ENCODE results near the gene NME3. TPM values are rescaled to one million over a fixed set of nuclear protein-coding genes. Genes with fewer than 3 reads are reported as not detected.

NME3 gene
- total RNA-seq, 1 donor from 2014 or later: 33.9 TPM

DNA sequence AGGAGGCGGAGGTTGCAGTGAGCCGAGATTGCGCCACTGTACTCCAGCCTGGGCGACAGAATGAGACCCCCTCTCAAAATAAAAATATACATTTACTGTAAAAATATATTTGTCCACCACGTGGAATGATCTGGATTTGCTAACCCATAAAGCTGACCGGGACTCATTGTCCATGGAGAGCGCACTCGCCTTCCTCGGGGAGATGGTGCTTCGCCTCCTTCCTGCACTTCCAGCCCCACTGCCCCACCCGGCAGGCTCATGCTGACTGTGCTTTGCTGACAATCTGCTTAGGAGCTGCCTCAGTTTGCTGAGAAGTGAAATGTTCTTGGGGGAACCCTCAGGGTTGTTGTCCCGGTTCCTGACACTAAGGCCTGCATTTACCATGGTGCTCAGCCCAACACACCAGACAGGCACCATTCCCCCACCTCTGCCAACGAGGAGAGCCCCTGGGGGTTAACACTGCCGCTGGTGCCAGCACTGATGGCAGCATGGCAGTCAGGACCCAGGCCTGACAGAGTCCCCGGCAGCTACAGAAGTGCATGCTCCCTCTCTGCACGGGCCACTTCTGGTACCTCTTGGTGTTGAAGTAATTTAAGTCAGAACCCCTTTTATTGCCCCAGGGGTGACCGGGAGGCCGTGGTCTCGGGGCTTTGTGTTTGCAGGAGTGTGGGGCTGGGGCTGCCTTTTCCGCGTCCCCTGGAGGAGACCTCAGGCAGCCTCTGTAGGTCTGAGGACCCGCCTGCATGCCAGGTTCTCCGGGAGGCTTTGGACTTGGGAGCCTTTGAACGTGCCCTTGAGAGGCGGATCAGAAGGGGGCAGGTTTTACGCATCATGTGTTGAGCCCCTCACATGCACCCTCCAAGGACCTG is 13.9 kb upstream of the NME3 start:
- DNase-seq (ENCODE audit: missing footprints) (no peak), ATAC-seq (no peak)
- intact Hi-C loops (cut with DNase I): loop anchor here (5.0 kb wide), 2 partner anchors 37 to 78 kb away; partner anchors contain the start of gene MAPK8IP3

DNA sequence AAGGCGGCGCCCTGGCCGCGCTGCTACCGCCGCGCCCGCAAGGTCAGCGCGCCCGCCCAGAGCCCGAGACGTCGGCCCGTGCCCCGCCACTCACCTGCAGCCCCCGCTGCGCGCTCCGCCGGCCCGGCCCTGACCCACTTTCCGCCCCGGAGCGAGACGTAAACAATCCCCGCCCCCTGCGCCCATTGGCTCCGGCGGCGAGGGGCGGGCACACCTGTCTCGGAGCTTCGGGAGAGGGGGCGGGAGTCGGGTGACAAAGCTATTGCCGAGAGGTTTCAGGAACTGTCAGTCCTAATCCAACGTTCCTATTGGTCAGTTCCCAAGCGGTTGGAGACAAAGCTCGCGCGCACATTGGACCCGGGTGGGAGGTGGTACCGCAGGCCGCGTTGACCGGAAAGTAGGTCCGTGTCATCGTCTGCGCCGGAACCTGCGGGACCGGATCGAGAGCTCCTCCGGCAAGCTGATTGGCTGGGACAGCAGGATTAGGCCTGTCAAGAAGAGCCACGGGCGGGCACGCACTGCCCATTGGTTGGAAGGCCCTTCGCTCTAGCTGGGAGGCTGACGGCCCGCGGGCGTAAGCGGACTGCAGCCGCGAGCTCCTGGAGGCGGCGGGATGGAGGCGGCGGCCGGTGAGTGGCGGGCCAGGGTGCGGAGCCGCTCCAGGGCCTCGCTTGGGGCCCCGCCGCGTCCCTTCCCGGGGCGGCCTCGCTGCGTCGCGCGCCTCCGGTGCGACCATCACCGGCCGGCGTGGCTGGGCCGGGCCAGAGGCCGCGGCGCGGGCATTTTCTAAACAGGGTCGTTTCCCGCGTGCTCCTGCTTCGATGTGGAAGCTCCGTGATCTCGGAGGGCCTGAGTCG is 11.3 kb upstream of the NME3 start, which contains the start of the genes NUBP2 and SPSB3:
TSS of gene NUBP2 (plus strand) at position 553 of the 857 bp plus-strand sequence. CDS start at position 614, 61 bp downstream.
TSS of gene SPSB3 (minus strand) at position 164 of the 857 bp plus-strand sequence. CDS start 1,088 bp downstream, outside the sequence.
- intact Hi-C loops (cut with DNase I): loop anchor here (5.0 kb wide), 1 partner anchor 75 kb away; the partner anchor contains the start of gene MAPK8IP3
- peak; percentile 96 for ATAC-seq
- DNase-seq (ENCODE audit: missing footprints): peak; percentile 100

DNA sequence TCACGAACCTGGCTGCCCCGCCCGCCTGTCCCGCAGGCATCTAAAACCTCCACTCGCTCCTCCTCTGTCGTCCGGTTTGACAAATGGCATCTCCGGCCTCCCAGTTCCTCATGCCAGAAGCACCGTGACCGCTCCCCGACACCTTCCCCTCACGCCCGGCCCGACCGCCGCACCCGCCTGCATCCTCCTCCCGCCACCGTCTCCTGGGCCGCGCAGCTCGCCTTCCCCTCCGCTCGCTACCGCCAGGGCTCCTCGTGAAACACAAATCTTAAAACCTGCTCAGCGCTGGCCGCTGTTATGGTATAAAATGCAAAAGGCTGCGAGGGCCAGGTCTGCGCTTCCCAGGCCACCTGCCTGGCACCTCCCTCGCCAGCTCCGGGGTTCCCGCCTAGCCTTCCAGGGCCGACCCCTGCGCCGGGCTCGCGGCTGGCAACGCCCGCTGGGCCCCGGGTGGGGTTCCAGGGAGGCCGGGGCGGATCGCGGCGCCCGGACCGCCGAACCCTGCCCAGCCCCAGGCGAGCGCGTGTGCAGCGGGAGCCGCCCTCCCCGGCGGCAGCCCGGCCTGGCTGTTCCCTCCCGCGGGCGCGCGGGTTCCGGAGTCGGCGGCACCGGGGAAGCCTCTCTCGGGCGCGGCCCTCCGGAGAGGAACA is 10.5 kb upstream of the NME3 start:
- ATAC-seq (peak; percentile 0), DNase-seq (ENCODE audit: missing footprints) (no peak)
- intact Hi-C loops (cut with DNase I): loop anchor here (5.0 kb wide), 1 partner anchor 75 kb away; the partner anchor contains the start of gene MAPK8IP3

DNA sequence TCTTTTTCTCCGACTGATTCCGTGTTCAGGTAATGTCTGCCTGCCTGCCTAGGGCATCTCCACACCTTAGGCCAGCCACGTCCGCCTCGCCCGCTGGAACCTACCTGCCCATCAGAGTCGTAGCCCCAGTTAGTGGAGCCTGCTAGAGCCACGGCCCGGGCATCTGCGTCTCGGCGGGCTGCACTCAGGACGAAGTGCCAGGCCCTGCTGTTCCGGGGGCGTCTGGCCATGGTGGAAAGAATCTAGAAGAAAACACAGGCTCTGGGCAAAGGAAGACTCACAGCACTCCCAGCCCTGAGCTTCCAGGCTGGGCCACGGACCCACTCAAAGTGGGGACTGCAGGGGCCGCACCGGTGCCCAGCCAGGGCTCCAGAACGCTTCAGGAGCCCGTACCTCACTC is 9.9 kb upstream of the NME3 start:
- no peak for ATAC-seq
- peak; percentile 54 for DNase-seq (ENCODE audit: missing footprints)
- intact Hi-C loops (cut with DNase I): loop anchor here (5.0 kb wide), 1 partner anchor 74 kb away; the partner anchor contains the start of gene MAPK8IP3

DNA sequence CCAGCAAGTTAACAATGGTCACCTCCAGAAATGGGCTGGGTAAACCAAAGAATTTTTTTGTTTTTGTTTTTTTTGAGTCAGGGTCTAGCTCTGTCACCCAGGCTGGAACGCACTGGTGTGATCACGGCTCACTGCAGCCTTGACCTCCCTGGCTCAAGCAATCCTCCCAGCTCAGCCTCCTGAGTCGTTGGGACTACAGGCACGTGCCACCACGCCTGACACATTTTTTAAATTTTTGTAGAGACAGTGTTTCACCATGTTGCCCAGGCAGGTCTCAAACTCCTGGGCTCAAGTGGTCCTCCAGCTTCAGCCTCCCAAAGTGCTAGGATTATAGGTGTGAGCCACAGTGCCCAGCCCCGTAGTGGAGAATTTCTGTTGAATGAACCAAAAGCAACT is 9.3 kb upstream of the NME3 start:
- intact Hi-C loops (cut with DNase I): loop anchor here (5.0 kb wide), 1 partner anchor 73 kb away; the partner anchor contains the start of gene MAPK8IP3
- peak; percentile 32 for DNase-seq (ENCODE audit: missing footprints)
- ATAC-seq: no peak

DNA sequence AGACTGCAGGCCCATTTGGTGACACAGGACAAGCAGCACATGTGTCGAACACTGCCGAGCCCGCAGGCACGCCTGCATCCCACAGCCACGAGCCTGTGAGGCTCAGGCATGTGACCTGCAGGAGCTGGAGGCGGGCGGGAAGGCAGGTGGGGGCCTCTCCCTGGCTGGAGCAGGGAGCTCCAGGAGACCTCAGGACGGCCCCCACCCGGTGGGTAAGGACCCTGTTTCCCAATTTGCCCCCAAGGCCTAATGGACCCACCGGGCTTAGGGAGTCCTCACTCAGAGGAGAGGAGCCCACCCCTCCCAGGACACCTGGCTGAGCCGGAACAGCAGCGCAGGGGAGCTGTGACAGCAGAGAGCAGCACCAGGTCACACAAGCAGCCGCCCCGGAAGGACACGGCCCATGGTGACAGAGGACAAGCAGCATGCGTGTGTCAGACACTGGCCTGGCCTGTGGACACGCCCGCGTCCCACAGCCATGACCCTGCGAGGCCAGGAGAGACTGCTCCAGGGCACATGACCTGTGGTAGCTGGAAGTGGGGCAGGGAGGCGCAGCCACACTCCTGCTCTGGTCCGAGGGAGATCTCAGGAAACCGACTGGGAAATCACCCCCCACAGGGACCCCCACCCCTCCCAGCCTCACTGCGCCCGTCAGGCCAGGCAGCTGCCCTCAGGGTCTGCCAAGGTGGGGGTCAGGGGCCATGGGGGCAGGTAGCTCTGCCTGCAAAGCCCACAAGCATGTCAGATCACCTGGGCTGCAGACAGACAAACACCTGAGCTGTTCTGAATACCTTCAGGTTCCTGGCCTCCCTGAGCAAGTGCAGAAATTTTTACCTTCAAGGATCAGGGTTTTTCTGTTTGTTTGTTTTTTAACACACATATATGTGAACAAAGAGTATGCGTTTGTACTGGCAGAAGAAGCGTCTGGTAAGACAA is 8.7 kb upstream of the NME3 start:
- DNase-seq (ENCODE audit: missing footprints) (peak; percentile 69), ATAC-seq (no peak)
- intact Hi-C loops (cut with DNase I): loop anchor here (5.0 kb wide), 1 partner anchor 73 kb away; the partner anchor contains the start of gene MAPK8IP3

DNA sequence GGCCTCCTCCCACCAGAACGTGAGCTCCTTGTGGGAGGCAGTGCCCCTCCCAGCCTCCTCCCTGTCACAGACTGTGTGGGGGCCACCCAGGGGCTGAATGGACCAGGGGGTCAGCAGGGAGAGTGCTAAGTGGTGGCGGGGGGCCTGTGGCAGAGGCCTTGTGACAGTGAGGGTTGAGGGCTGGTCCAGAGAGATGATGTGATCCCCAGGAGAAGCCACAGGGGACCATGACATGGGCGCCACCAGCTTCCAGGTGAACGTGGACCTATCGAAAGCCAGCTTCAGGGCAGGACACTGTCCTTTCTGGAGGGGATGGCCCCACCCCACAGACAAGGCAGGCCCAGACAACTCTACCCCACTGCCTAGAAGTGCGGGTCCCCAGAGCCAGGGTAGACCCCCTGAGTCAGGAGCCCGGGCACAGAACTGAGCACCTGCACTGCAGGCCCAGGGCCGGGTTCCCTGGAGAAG is 7.9 kb upstream of the NME3 start:
- DNase-seq (ENCODE audit: missing footprints) (peak; percentile 45), ATAC-seq (no peak)
- intact Hi-C loops (cut with DNase I): no loop called here

DNA sequence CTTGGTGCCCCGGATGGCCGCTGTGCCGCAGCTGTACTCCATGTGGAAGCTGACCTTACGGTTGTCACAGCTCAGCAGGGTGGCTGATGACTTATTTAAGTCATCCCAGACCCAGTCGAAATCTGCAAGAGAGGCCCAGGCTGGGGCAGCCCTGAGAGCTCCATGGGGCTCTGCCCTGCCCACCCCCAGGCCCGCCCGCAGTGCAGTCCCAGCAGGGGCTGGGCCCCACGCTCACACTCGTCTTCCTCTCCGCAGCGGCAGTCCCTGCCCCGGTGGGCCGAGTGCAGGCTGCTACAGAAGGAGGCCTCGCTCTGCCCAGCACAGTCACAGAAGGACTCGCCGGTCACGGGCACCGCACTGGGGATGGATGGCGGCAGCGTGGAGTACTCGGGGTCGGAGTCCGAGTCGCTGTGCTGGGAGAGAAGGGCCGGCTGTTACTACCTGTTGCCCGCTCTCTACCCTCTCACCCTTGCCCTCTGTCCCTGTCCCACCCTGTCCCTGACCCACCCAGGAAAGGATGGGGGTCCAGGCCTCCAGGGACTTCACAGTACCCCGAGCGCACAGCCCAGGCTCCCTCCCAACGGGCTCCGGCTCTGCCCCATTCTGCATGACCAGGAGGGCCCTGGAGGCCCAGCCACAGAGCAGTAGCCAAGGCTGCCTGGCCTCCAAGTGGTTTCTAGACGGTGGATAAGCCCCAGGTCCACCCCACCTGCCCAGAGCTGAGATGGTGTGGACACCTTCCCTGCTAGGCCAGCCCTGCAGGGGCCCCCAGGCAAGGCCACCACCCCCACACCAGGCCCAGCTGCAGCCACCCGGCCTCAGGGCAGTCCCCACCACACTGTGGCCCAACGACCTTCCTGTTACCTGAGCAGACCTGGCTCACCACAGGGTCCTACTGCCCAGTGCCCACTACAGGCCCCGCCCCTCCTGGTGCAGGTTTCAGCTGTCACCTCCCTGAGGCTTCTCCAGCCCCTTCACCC is 7.1 kb upstream of the NME3 start:
- DNase-seq (ENCODE audit: missing footprints): peak; percentile 60
- ATAC-seq: no peak

DNA sequence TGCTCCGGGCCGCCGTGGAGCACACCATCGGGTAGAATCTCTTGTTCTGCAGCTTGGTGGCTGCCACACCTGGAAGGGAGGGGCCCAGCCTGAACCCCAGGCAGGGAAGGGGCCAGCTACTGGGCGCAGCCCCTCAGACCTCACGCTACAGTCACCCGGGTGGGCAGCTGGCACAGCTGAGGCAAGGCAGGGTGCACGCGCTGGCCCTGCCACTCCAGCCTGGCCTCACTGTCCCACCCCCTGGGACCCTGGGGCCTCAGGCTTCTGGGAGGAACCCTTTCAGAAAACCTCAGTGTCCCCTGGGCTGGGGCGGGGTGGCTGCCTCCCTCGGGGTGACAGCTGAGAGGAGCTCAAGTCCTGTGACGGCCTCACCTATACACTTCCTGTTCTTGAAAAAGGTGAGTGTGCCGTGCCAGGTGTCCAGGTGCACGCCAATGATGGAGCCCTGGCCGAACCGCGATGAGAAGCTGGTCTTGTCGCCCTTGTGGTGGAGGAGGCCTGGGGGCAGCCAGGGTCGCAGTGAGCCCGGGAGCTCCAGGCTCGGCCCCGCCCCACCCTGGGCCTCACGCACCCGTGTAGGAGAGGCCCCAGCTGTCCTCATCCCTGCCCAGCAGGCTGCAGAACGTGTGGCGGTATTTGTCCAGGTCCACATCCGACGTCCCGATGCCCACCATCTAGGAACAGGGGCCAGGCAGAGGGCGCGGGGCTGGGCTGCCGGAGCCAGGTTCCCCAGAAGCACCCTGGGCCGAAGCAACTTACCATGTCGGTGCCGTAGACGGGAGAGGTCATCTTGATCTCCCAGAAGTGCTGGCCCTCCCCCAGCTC is 6.2 kb upstream of the NME3 start:
- DNase-seq (ENCODE audit: missing footprints): peak; percentile 64
- no peak for ATAC-seq
- intact Hi-C loops (cut with DNase I): no loop called here

More for the DNA sequence above, 7.1 kb upstream of the NME3 start:
- intact Hi-C loops (cut with DNase I): no loop called here

DNA sequence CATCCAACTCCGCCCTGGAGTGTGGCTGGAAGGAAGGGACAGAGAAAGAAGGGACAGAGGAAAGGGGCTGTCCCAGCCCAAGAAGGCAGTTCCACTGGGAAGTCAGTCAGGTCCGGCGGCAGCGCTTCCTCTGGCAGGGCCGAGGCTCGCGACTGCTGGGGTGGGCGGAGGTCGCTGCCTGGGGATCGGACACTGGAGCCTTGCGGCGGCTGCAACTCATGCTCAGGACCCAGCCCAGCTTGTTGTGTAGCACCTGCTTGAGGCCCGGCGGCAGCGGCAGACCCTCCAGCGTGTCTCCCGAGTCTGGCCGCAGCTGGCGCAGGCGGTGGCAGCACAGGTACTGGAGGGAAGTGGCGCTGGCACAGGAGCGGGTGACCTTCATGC is 5.6 kb upstream of the NME3 start:
- intact Hi-C loops (cut with DNase I): no loop called here
- ATAC-seq (no peak), DNase-seq (ENCODE audit: missing footprints) (peak; percentile 74)

DNA sequence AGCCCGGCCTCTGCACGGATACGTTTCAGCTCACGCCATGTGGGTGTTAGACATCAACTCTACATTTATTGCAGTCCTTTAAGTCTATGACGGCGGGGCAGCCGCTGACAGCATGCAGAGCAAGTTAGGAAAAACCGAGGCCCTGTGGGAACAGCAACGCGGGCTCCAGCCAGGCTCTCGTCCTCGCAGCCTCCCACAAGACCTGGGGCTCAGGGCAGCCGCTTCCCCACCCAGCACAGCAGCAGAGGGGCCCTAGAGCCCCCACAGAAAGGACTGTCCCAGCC is 5.3 kb upstream of the NME3 start:
- peak; percentile 49 for DNase-seq (ENCODE audit: missing footprints)
- no peak for ATAC-seq
- intact Hi-C loops (cut with DNase I): no loop called here

DNA sequence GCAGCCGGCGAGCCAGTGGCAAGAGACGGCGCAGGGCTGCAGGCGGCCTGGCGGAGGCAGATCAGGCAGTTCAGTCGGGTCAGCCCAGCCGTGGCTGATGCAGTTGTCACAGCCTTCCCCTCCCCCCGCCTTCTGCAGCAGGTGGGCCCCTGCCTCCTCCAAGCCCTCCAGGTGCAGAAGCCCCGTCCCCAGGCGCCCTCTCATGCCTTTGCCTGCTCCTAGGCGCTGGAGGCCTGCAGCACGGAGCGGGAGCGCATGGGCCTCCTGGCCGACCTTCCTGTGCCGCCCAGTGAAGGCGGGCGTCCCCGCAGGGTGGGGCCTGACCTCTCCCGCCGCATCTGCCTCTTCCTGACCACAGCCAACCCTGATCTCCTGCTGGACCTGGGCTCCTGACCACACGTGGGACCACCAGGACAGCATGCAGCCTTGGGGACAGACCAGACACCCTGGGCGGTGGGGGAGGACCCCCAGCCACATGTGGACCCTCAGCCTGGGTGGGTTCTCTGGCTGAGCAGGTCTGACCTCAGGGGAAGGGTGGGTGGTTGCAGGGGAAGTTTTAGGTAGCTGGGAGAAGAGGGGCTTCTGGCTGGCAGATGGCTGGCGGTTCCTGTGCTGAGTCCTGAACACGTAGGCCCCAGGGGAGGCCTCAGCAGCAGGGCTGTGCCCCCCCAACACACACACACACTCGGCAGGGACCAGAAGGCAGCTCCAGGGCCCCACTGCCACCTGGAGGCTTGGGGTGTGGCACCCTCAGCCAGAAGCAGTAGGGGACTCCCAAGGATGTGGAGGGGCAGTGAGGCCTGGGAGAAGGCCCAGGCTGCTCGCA is 4.7 kb upstream of the NME3 start:
- intact Hi-C loops (cut with DNase I): no loop called here
- ATAC-seq (no peak), DNase-seq (ENCODE audit: missing footprints) (peak; percentile 18)

DNA sequence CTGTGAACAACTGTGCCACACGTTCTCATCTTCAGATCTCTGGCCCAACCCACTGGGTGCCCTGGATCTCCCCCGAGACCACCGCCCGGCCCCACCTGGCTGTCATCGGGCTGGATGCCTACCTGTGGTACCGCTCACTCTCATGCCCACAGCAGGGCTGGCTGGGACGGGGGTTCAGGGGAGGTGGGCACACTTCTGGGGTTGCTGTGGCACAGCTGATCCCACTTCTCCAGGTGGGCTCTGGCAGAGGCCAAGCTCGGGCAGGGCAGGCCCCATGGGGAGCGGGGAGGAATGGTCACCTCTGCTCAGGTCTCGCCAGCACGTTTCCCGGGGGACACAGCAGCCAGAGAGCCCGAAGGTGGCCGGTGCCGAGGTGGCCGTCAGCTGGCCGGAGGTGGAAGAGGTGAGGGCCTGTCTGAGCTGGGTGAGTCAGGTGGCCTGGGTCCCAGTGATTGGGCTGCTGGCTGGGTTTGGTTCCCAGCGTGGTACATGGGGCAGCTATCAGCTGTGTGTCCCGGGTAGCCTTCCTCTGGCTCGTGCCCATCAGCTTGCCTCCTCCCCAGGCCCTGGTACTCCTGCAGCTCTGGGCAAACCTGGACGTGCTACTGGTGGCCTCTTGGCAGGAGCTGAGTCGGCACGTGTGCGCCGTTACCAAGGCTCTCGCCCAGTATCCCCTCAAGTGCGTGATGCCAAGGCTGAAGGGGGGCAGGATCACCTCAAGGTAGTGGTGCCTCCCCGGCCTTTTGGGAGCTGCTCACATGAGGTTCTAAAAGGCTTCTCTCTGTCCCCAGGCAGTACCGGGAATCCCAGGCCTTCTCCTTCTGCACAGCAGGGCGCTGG is 3.9 kb upstream of the NME3 start:
- intact Hi-C loops (cut with DNase I): no loop called here
- DNase-seq (ENCODE audit: missing footprints): peak; percentile 30
- ATAC-seq: no peak

DNA sequence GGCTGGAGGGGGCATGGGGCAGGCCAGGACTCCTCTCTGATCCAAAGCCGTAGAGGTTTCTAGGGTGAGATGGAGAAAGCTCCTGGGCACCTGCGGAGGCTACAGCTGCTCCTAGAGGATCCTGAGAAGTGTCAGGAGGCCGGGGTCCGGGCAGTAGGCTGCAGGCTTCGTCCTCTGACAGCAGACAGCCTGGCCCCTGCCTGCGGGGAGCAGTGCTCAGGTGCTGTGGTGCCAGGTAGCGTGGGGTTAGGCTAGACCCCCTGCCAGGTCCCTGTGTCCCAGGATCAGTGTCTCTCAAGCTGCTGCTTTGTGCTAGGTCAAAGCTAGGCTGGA is 3.1 kb upstream of the NME3 start:
- intact Hi-C loops (cut with DNase I): no loop called here
- ATAC-seq (no peak), DNase-seq (ENCODE audit: missing footprints) (no peak)

All from Right ventricle myocardium inferior (tissue), 1 donor.